HFFc6 (cell line): ENCODE data around the gene ZNF471. TPM values are rescaled to one million over a fixed set of nuclear protein-coding genes. Genes with fewer than 3 reads are reported as not detected.
A peak's percentile ranks its signal among the peaks of the same experiment; 100 is the strongest.

Source experiments
- DNase-seq: peaks from one replicate; pipeline ENCODE4 v3.0.0-alpha.2; 2018
- H3K27ac Mint-ChIP-seq: 2 replicates; pipeline ENCODE4 v1.8.0; 2020; ENCODE audit warnings: mild to moderate bottlenecking, mixed read lengths
- H3K27me3 Mint-ChIP-seq: 2 replicates; pipeline ENCODE4 v1.8.0; 2021; ENCODE audit warnings: mild to moderate bottlenecking, moderate library complexity, mixed read lengths; ENCODE audit not compliant: insufficient read depth
- H3K36me3 Mint-ChIP-seq: 2 replicates; pipeline ENCODE4 v1.8.0; 2021; ENCODE audit warnings: low read depth, mixed read lengths
- H3K4me1 Mint-ChIP-seq: 2 replicates; pipeline ENCODE4 v1.8.0; 2020; ENCODE audit warnings: low read depth, mixed read lengths
- H3K4me3 Mint-ChIP-seq: 2 replicates; pipeline ENCODE4 v1.8.0; 2020; ENCODE audit warnings: mild to moderate bottlenecking, moderate library complexity, mixed read lengths
- H3K9me3 Mint-ChIP-seq: 2 replicates; pipeline ENCODE4 v1.8.0; 2020; ENCODE audit warnings: mild to moderate bottlenecking, mixed read lengths
- total RNA-seq, 6 experiments: library from RNA; stranded (reverse); fragmentation: NEBNext Ultra II Directional; extraction: Animal tissue kit (Norgen Biotek cat#: 25700); gene quantifications; 2 replicates in 1 of 6; 3 replicates in 5 of 6; pipeline ENCODE4 v1.2.3, GENCODE V29; 2021
- TF ChIP-seq, protein P1 (sequence below): fragments of 200-600 bp; sonication (generic); IDR thresholded peaks from 2 replicates; pipeline ENCODE4 v1.5.0; 2021; ENCODE audit warnings: antibody characterized with exemption, mild to moderate bottlenecking

ZNF471 gene
- total RNA-seq, 6 experiments from 2014 or later, result 2.0 to 2.8 (median 2.3) TPM

DNA sequence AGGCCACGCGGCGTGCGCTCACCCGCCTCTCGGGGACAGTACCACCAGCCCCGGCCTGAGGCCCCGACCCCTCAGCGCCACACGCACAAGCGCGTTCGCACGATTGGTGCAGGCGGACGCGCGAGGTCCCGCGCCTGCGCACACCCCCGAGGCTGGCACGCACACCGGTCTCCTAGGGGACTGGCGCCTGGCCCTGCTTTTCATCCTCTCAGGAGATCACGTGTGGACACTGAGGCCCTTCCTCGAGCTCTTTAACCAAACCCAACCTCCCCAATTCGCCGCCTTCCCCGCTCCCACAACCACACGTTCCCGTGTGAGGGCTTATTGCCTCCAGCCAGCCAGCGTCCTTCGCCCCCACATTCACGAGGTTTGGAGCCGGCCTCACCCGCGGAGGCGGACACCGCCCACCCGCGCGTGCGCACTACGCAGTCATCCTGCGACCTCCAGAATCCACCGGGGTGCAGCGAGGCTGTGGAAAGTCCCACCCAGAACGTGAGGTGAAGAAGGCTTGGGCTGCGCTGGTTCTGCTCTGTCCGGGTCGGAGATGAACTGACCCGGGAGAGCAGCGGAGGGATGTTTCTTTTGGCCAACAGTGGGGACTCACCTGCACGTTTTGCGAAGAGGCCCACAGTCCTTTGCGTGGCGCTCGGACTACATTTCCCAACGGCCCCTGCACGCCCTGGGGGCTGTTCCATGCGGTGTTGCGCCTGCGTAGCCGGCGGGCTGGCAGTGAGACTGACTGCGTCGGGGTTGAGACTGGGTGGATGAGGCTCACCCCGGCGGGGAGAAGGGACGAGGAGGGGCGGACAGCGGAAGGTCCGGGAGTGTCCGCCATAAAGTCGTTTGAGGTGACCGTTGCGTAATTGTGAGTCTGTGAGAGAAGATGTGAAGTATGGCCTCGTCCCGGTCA lies 30.0 kb upstream of the ZNF471 start:
- Mint-ChIP-seq H3K36me3 (peaks cover 13% of the 10 kb centered on the region), H3K9me3 (peaks cover 76% of the 10 kb centered on the region), H3K4me3 (peak overlapping the region; percentile 91), H3K27me3 (peaks cover 2% of the 10 kb centered on the region), H3K4me1 (no peaks in the 10 kb centered on the region; the same call in 1 of the 2 replicates), H3K27ac (peak overlapping the region; percentile 98)
- DNase-seq, result peak; percentile 80
- TF ChIP-seq, protein P1, sequence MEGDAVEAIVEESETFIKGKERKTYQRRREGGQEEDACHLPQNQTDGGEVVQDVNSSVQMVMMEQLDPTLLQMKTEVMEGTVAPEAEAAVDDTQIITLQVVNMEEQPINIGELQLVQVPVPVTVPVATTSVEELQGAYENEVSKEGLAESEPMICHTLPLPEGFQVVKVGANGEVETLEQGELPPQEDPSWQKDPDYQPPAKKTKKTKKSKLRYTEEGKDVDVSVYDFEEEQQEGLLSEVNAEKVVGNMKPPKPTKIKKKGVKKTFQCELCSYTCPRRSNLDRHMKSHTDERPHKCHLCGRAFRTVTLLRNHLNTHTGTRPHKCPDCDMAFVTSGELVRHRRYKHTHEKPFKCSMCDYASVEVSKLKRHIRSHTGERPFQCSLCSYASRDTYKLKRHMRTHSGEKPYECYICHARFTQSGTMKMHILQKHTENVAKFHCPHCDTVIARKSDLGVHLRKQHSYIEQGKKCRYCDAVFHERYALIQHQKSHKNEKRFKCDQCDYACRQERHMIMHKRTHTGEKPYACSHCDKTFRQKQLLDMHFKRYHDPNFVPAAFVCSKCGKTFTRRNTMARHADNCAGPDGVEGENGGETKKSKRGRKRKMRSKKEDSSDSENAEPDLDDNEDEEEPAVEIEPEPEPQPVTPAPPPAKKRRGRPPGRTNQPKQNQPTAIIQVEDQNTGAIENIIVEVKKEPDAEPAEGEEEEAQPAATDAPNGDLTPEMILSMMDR, result no peak

DNA sequence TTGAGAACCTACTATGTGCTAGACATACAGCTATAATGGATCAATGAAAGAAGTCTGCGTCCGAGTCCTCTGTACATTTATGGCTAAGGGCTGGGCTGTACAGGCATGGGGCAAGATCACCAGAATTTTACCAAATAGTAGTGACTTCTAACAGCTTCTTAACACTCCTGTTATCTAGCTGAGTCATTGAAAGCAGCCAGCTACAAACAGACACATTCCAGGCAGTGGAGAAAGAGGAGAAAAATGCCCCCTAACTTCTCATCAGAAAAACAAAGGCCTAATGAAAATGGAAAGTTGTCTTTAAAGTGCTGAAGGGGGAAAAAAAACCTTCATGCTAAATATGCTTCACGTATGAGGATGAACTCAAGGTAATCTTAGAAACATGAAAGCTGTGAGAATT lies 16.3 kb upstream of the ZNF471 start:
- Mint-ChIP-seq H3K36me3 (peaks cover 38% of the 10 kb centered on the region; the same call in 1 of the 2 replicates), H3K27ac (no peak overlapping the region), H3K9me3 (peaks cover 79% of the 10 kb centered on the region), H3K27me3 (no peaks in the 10 kb centered on the region; the same call in 1 of the 2 replicates), H3K4me3 (no peak overlapping the region), H3K4me1 (no peaks in the 10 kb centered on the region)
- no peak for DNase-seq
- TF ChIP-seq, protein P1, result no peak

DNA sequence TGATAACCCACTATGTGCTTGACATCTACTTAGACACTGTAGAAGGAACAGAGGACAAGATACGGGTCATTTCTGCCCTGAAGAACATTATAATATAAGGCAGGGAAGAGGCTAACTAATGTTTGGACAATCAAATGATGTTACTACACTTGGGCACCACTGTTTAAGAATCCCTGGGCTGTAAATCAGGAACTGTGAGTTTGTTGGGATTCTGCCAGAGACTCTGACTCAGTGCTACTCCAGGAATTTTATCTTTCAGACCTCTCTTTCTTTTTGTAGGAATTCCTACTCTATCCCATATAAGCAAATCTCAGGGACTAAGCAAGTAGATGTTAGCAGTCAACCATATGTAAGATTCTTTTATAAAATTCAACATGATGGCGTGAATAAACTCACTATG lies 3.1 kb upstream of the ZNF471 start:
- TF ChIP-seq, protein P1, result no peak
- Mint-ChIP-seq H3K9me3 (peaks cover 46% of the 10 kb centered on the region), H3K36me3 (peaks cover 30% of the 10 kb centered on the region), H3K27ac (no peak overlapping the region), H3K4me1 (peaks cover 5% of the 10 kb centered on the region), H3K27me3 (peaks cover 1% of the 10 kb centered on the region; the same call in 1 of the 2 replicates), H3K4me3 (no peak overlapping the region)
- DNase-seq, result peak; percentile 12

DNA sequence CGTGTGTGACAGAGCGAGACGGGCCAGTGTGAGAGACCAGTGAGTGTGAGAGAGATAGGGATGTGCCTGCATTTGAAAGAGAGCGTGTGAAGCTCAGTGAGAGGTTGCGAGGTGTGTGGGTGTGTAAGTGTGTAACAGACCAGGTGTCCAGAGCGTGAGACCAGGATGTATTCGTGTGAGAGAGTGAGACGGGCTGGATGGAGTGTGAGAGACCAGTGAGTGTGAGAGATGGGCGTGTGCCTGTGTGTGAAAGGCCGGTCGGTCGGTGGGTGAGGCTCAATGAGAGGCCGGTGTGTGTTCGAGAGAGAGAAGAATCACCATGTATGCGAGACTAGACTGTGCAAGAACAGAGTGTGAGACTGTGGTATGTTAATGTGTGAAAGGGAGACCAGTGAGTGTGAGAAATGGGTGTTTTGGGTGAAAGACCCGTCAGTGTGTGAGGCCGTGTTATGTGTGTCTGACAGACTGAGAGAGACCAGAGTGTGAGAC lies 679 bp downstream of the ZNF471 start:
- H3K9me3 Mint-ChIP-seq, result peaks cover 18% of the 10 kb centered on the region
- no peak overlapping the region for H3K4me3 Mint-ChIP-seq
- peaks cover 14% of the 10 kb centered on the region for H3K36me3 Mint-ChIP-seq
- H3K27me3 Mint-ChIP-seq, result no peaks in the 10 kb centered on the region
- H3K4me1 Mint-ChIP-seq, result peaks cover 5% of the 10 kb centered on the region
- no peak for DNase-seq
- TF ChIP-seq, protein P1, result no peak
- H3K27ac Mint-ChIP-seq, result no peak overlapping the region

DNA sequence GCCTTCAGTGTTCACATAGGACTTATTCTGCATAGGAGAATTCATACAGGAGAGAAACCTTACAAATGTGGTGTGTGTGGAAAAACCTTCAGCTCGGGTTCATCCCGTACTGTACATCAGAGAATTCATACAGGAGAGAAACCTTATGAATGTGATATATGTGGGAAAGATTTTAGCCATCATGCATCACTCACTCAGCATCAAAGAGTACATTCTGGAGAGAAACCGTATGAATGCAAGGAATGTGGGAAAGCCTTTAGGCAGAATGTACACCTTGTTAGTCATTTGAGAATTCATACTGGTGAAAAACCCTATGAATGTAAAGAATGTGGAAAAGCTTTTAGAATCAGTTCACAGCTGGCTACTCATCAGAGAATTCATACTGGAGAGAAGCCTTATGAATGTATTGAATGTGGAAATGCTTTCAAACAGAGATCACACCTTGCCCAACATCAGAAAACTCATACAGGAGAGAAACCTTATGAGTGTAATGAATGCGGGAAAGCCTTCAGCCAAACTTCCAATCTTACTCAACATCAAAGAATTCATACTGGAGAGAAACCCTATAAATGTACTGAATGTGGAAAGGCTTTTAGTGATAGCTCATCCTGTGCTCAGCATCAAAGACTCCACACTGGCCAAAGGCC lies 17.7 kb downstream of the ZNF471 start:
- Mint-ChIP-seq H3K4me3 (no peak overlapping the region), H3K27me3 (no peaks in the 10 kb centered on the region), H3K27ac (no peak overlapping the region), H3K36me3 (peaks cover 74% of the 10 kb centered on the region), H3K9me3 (peaks cover 91% of the 10 kb centered on the region), H3K4me1 (no peaks in the 10 kb centered on the region)
- TF ChIP-seq, protein P1, result no peak
- no peak for DNase-seq
